ENCODE data around the gene TFPI2. TPM values are rescaled to one million over a fixed set of nuclear protein-coding genes. Genes with fewer than 3 reads are reported as not detected.

TFPI2 gene, protein sequence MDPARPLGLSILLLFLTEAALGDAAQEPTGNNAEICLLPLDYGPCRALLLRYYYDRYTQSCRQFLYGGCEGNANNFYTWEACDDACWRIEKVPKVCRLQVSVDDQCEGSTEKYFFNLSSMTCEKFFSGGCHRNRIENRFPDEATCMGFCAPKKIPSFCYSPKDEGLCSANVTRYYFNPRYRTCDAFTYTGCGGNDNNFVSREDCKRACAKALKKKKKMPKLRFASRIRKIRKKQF
- total RNA-seq (1 to 10 TPM; 1.6 to 5.1 (median 2.9) TPM), polyA plus RNA-seq (6.5 TPM)
- long read RNA-seq, donor 1, partial matches to known transcripts, result 2 of 4 reads
- long read RNA-seq, donor 1, other reads (novel, unspliced or antisense), result 0 of 4 reads
- long read RNA-seq, donor 2, partial matches to known transcripts, result 1 of 2 reads
- long read RNA-seq, donor 2, other reads (novel, unspliced or antisense), result 0 of 2 reads
- long read RNA-seq, donor 3, transcript TFPI2-201 (5 exons, 2,445 nt), result major isoform, 10 of 10 reads
- long read RNA-seq, donor 3, partial matches to known transcripts, result 0 of 10 reads
- long read RNA-seq, donor 3, other reads (novel, unspliced or antisense), result 0 of 10 reads
- long read RNA-seq, donor 4, result 0 reads

DNA sequence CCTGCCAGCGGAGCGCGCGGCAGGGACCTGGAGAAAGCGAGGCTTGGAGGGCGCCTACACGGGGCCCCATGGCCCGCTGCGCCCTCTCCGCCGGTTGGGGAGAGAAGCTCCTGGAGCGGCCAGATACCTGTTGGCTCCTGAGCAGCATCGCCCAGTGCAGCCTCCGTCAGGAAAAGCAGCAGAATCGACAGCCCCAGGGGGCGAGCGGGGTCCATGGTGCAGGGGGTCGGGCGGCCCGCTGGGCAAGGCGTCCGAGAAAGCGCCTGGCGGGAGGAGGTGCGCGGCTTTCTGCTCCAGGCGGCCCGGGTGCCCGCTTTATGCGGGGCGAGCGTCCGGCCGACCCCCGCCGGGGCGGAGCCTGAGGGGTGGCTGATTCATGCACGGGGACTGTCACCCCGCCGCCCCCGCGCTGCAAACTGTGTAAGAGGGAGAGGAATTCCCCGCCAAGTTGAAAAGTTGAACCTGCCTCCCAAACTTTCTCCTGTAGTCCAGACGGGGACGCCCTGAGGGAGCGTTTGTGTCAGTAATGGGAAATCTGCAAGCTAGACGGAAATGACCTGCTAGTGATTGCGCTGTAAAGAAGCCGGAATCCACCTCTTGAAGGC lies at the start of gene TFPI2:
Gene TFPI2, minus strand, starts transcription at position 290 of the 605 bp plus-strand sequence. Its CDS starts 75 bp downstream, at position 215.
- ATAC-seq (peak; percentile 65 to 75), DNase-seq (peak; percentile 25 to 69 (median 64))
- no peaks in the 10 kb centered on the region for H3K9me3 ChIP-seq (ENCODE audit: control insufficient read depth, low read length)
- H3K27ac ChIP-seq (ENCODE audit: low read length), result peak within 1 kb of the TSS; percentile 53
- H3K27me3 ChIP-seq (ENCODE audit: control insufficient read depth, insufficient read depth), result no peaks in the 10 kb centered on the region
- H3K4me3 ChIP-seq (ENCODE audit: low read length), result peak within 1 kb of the TSS; percentile 75
- under 1% methylated on average over 49 of the region's 49 CpGs for WGBS
- intact Hi-C loops (cut with DNase I), result loop anchor here in 1 of 4 donors (10.0 kb wide), 1 partner anchor 194 kb away; no protein-coding TSS in a partner anchor
- no peaks in the 10 kb centered on the region for H3K4me1 ChIP-seq (ENCODE audit: control insufficient read depth, insufficient read depth, low read length)

DNA sequence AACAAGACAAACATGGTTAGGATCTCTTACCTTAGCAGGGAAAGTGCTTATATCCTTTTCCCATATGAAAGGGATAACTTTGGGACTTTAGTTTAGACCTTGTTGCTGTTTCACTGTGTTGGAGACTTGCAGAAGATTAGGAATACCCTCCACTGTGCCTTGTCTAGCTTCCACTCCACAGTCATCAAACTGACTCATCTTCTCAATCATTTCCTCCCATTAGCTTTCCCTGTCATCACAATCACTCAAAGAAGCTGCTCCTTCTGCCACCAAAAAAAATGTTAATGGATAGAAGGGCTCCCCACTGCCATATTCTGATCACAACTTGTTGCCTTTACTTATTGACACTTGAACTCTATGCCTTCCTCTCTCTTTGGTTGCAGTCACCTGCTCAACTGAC lies 47.7 kb upstream of the TFPI2 start:
- no peak for ATAC-seq
- no peak for DNase-seq

DNA sequence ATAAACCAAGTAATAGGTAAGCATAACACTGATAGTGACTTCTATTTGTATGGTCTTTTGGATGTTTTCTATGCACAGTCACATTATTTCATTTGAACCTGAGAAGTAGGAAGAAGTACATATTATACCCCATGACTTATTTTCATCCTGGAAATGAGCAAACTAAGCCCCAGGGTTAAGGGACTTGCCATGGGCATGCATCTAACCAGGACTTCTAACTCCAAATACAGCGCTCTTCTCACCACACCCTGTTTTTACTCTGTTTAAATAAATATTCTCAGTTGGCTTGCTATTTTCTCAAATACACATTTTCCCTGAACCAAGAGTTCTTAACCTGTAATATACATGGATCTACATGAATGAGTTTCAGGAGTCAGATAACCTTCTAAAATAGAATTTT lies 47.3 kb upstream of the TFPI2 start:
- H3K4me1 ChIP-seq (ENCODE audit: control insufficient read depth, insufficient read depth, low read length), result no peaks in the 10 kb centered on the region
- no peak overlapping the region for H3K27ac ChIP-seq (ENCODE audit: low read length)
- DNase-seq (no peak), ATAC-seq (no peak)
- intact Hi-C loops (cut with DNase I), result no loop called here
- 93% methylated on average over 1 of the region's 1 CpG for WGBS
- H3K9me3 ChIP-seq (ENCODE audit: control insufficient read depth, low read length), result no peaks in the 10 kb centered on the region
- no peak overlapping the region for H3K4me3 ChIP-seq (ENCODE audit: low read length)
- no peaks in the 10 kb centered on the region for H3K27me3 ChIP-seq (ENCODE audit: control insufficient read depth, insufficient read depth)

More for the DNA sequence above, 47.7 kb upstream of the TFPI2 start:
- no peaks in the 10 kb centered on the region for H3K27me3 ChIP-seq (ENCODE audit: control insufficient read depth, insufficient read depth)
- H3K27ac ChIP-seq (ENCODE audit: low read length), result no peak overlapping the region
- intact Hi-C loops (cut with DNase I), result no loop called here
- H3K9me3 ChIP-seq (ENCODE audit: control insufficient read depth, low read length), result no peaks in the 10 kb centered on the region
- H3K4me1 ChIP-seq (ENCODE audit: control insufficient read depth, insufficient read depth, low read length), result no peaks in the 10 kb centered on the region
- H3K4me3 ChIP-seq (ENCODE audit: low read length), result no peak overlapping the region

DNA sequence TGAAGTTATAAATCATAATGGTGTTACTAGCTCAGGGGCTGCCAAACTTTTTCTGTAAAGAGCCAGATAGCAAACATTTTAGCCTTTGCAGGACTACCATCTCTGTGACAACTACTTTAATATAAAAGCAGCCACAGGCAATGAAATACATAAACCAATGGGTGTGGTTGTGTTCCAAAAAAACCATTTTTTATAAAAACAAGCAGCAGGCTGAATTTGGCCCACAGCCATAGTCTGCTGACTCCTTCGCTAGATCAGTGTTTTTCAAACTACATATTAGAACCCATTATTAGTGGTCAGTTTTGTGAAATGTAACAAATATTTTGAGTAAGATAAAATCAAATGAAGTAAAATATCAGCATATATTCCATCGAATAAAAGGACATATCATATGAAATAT lies 44.5 kb upstream of the TFPI2 start:
- DNase-seq, result peak in 2 of 3 donors; percentile 18 to 64
- Histone ChIP-seq H3K4me3 (ENCODE audit: low read length) (no peak overlapping the region), H3K27ac (ENCODE audit: low read length) (no peak overlapping the region), H3K4me1 (ENCODE audit: control insufficient read depth, insufficient read depth, low read length) (no peaks in the 10 kb centered on the region), H3K9me3 (ENCODE audit: control insufficient read depth, low read length) (no peaks in the 10 kb centered on the region), H3K27me3 (ENCODE audit: control insufficient read depth, insufficient read depth) (no peaks in the 10 kb centered on the region)
- 77% methylated on average over 2 of the region's 2 CpGs for WGBS
- intact Hi-C loops (cut with DNase I), result no loop called here
- ATAC-seq, result no peak

DNA sequence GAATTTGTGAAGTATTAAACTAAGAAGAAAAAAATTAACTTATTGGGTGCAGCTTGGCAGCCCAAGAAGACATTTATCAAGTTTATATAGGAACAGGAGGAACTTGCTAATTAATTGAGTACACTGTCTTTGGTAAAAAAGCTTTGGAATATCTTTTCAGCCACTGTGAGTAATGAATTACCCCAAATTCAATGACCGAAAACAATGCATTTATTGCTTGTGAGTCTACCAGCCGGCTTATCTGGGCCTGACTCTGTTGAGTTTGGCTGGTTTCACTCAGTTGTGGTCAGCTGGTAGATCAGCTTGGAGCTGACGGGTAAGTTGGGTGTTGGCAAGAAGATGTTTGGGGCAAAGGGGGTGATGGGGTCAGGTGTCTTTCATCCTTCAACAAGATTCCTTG lies 42.6 kb upstream of the TFPI2 start:
- DNase-seq (no peak), ATAC-seq (no peak)
- WGBS, result 89% methylated on average over 3 of the region's 3 CpGs
- intact Hi-C loops (cut with DNase I), result no loop called here
- Histone ChIP-seq H3K9me3 (ENCODE audit: control insufficient read depth, low read length) (no peaks in the 10 kb centered on the region), H3K27ac (ENCODE audit: low read length) (no peak overlapping the region), H3K4me3 (ENCODE audit: low read length) (no peak overlapping the region), H3K4me1 (ENCODE audit: control insufficient read depth, insufficient read depth, low read length) (no peaks in the 10 kb centered on the region), H3K27me3 (ENCODE audit: control insufficient read depth, insufficient read depth) (no peaks in the 10 kb centered on the region)

DNA sequence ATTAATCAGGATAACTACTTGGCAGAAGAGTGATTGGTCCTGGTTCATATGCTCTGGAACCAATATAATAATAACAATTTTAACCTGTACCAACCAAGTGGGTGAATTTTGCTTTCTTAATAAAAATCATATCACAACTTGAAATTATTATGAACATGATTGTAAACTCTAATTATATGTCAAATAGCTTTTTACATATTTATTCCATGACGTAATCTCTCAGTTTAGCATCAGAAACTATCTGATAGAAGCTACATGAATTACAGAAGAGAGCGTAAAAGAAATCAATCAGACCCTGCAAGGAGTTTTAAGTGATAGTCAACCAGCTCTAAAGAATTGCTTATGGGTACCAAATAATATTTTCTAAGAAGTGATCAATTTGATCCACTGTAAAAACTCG lies 41.1 kb upstream of the TFPI2 start:
- intact Hi-C loops (cut with DNase I), result no loop called here
- ATAC-seq, result no peak

DNA sequence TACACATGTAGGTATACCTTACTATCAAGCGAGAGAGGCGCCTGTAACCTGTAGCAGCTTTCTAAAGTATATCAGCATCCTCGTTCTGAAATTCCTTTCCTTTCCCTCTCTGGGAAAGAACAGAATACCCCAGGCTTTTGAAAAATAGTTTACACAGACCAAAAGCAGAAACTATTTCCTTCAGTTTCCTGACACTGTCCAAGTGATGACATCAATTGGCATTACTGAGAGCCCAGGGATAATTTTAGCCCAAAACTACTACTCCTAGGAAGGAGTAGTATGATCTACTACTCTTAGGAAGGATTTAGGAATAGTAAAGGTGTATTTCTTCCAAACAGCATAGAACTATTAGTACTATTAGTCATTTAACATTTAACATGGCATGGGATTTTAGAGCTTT lies 37.0 kb upstream of the TFPI2 start:
- DNase-seq (no peak), ATAC-seq (peak; percentile 44 to 68)
- Histone ChIP-seq H3K4me3 (ENCODE audit: low read length) (no peak overlapping the region), H3K4me1 (ENCODE audit: control insufficient read depth, insufficient read depth, low read length) (peaks cover 2% of the 10 kb centered on the region), H3K27ac (ENCODE audit: low read length) (no peak overlapping the region), H3K27me3 (ENCODE audit: control insufficient read depth, insufficient read depth) (no peaks in the 10 kb centered on the region), H3K9me3 (ENCODE audit: control insufficient read depth, low read length) (no peaks in the 10 kb centered on the region)
- WGBS, result 47% methylated on average over 3 of the region's 3 CpGs
- intact Hi-C loops (cut with DNase I), result loop anchor here in 1 of 4 donors (10.0 kb wide), 1 partner anchor 77 kb away; the partner anchor contains the start of gene BET1

More for the DNA sequence above, 41.1 kb upstream of the TFPI2 start:
- WGBS, result 69% methylated on average over 3 of the region's 3 CpGs
- no peak overlapping the region for H3K4me3 ChIP-seq (ENCODE audit: low read length)
- H3K27me3 ChIP-seq (ENCODE audit: control insufficient read depth, insufficient read depth), result no peaks in the 10 kb centered on the region
- peaks cover 2% of the 10 kb centered on the region for H3K4me1 ChIP-seq (ENCODE audit: control insufficient read depth, insufficient read depth, low read length)
- DNase-seq, result no peak
- H3K9me3 ChIP-seq (ENCODE audit: control insufficient read depth, low read length), result no peaks in the 10 kb centered on the region
- H3K27ac ChIP-seq (ENCODE audit: low read length), result no peak overlapping the region

DNA sequence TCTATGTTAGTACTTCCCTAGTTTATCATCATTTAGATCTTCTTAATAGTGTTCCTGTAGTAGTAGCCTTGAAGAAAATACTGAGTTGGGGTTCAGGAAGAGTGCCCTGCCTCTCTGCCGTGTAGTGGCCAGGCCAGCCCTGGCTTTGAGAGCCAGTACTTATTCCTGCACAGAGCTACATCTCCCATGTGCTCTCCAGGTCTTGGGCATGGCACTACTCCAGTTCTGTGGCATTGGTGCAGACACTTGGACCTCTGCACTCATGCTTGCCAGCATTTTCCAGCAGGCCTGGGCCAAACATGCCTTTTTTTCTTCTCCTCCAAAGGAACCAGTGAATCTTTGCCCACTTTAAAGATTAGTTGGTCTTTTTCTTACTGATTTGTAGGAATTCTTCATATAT lies 36.2 kb upstream of the TFPI2 start:
- intact Hi-C loops (cut with DNase I), result loop anchor here in 1 of 4 donors (10.0 kb wide), 1 partner anchor 78 kb away; the partner anchor contains the start of gene BET1
- Histone ChIP-seq H3K27ac (ENCODE audit: low read length) (no peak overlapping the region), H3K9me3 (ENCODE audit: control insufficient read depth, low read length) (no peaks in the 10 kb centered on the region), H3K27me3 (ENCODE audit: control insufficient read depth, insufficient read depth) (no peaks in the 10 kb centered on the region), H3K4me1 (ENCODE audit: control insufficient read depth, insufficient read depth, low read length) (peaks cover 2% of the 10 kb centered on the region), H3K4me3 (ENCODE audit: low read length) (no peak overlapping the region)
- DNase-seq, result no peak
- WGBS, result 50% methylated on average over 1 of the region's 1 CpG
- ATAC-seq, result peak in 1 of 2 donors; percentile 23

DNA sequence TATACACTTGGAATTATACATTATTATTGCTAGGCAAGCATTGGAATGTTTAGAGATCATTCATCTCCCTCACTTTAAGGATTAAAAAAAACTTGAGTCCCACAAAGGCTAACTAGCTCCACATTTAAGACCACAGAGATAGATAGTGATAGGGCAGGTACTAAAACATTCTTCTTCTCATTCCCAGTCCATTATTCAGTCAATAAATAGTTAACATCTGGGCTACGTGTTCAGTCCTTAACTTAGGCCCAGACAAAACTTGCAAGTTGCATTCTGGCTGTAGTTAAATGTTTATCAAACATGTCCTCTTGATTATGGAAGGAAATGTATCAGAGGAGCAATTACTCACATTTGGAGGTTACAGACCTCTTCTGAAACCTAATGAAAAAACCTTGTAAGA lies 33.4 kb upstream of the TFPI2 start:
- Histone ChIP-seq H3K27me3 (ENCODE audit: control insufficient read depth, insufficient read depth) (no peaks in the 10 kb centered on the region), H3K4me1 (ENCODE audit: control insufficient read depth, insufficient read depth, low read length) (peaks cover 2% of the 10 kb centered on the region), H3K4me3 (ENCODE audit: low read length) (peak overlapping the region; percentile 88), H3K9me3 (ENCODE audit: control insufficient read depth, low read length) (no peaks in the 10 kb centered on the region), H3K27ac (ENCODE audit: low read length) (no peak overlapping the region)
- 17% methylated on average over 1 of the region's 1 CpG for WGBS
- DNase-seq, result no peak
- intact Hi-C loops (cut with DNase I), result loop anchor here in 1 of 4 donors (10.0 kb wide), 1 partner anchor 81 kb away; the partner anchor contains the start of gene BET1
- ATAC-seq, result no peak

DNA sequence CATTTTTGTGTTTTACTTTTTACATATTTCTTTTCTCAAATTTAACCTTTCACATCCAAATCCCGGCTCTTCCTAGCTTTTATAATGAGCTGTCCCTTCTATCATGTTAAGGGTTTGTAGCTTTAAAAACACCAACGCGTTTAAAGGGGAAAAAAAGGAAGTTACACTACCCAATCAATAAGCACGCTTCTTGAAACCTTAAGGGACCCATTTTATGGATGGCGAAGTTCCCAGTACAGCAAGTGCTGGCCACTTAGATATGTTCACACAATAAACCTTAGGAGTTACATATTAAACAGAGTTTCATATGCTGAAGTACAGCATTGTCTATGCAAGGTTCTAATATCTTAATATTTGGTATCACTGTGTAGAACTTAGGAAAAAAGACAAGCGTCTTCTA lies 32.7 kb upstream of the TFPI2 start:
- peak overlapping the region; percentile 88 for H3K4me3 ChIP-seq (ENCODE audit: low read length)
- DNase-seq, result no peak
- H3K9me3 ChIP-seq (ENCODE audit: control insufficient read depth, low read length), result no peaks in the 10 kb centered on the region
- H3K27ac ChIP-seq (ENCODE audit: low read length), result no peak overlapping the region
- WGBS, result 23% methylated on average over 6 of the region's 6 CpGs
- no peaks in the 10 kb centered on the region for H3K27me3 ChIP-seq (ENCODE audit: control insufficient read depth, insufficient read depth)
- no peak for ATAC-seq
- intact Hi-C loops (cut with DNase I), result loop anchor here in 1 of 4 donors (10.0 kb wide), 1 partner anchor 82 kb away; the partner anchor contains the start of gene BET1
- peaks cover 2% of the 10 kb centered on the region for H3K4me1 ChIP-seq (ENCODE audit: control insufficient read depth, insufficient read depth, low read length)

Measured in right cardiac atrium (tissue), 5 donors.